GM12878 (cell line): ENCODE results near the gene BEST2. TPM values are rescaled to one million over a fixed set of nuclear protein-coding genes. Genes with fewer than 3 reads are reported as not detected.

ENCODE experiments used
- BCLAF1 ChIP-seq: fragments of 450-650 bp; IDR thresholded peaks from 2 replicates; pipeline ENCODE4 v1.6.1; 2017; ENCODE audit warnings: antibody characterized with exemption, mild to moderate bottlenecking, moderate library complexity
- CBFB ChIP-seq: IDR thresholded peaks from 2 replicates; pipeline ENCODE4 v1.6.1; 2016; ENCODE audit warnings: antibody characterized with exemption, low read depth
- CTCF ChIP-seq, 3 experiments: IDR thresholded peaks in 2 of 3; conservative IDR thresholded peaks in 1 of 3; 2 replicates each; pipeline ENCODE4 v1.5.1; 2011; ENCODE audit warnings: low read depth in 3 of 3, low read length in 3 of 3, mild to moderate bottlenecking in 3 of 3, control low read depth in 2 of 3, moderate library complexity in 2 of 3, inconsistent platforms in 1 of 3, mixed read lengths in 1 of 3; ENCODE audit not compliant: control insufficient read depth in 2 of 3, insufficient read depth in 1 of 3; ENCODE audit errors: extremely low read depth in 1 of 3
- E4F1 ChIP-seq: fragments of 450-650 bp; IDR thresholded peaks from 2 replicates; pipeline ENCODE4 v1.6.1; 2018; ENCODE audit warnings: borderline replicate concordance, mild to moderate bottlenecking; ENCODE audit not compliant: partially characterized antibody
- IKZF2 ChIP-seq, 2 experiments: fragments of 450-650 bp; IDR thresholded peaks; 2 replicates each; pipeline ENCODE4 v1.6.1; 2017; ENCODE audit warnings: mild to moderate bottlenecking in 2 of 2, moderate library complexity in 2 of 2
- MEF2B ChIP-seq: fragments of 450-650 bp; IDR thresholded peaks from 2 replicates; pipeline ENCODE4 v1.6.1; 2018; ENCODE audit warnings: mild to moderate bottlenecking, moderate library complexity; ENCODE audit not compliant: partially characterized antibody, poor library complexity, severe bottlenecking
- NFYB ChIP-seq: IDR thresholded peaks from 2 replicates; pipeline ENCODE4 v1.6.1; 2011; ENCODE audit warnings: low read depth, mild to moderate bottlenecking, low read length, improper control_type of control experiment, moderate library complexity; ENCODE audit not compliant: insufficient read depth
- NR2F1 ChIP-seq: fragments of 450-650 bp; conservative IDR thresholded peaks from 2 replicates; pipeline ENCODE4 v1.6.1; 2017; ENCODE audit warnings: mild to moderate bottlenecking
- POU2F2 ChIP-seq: IDR thresholded peaks from 3 replicates; pipeline ENCODE4 v1.6.1; 2011; ENCODE audit warnings: low read depth, mild to moderate bottlenecking, low read length, borderline replicate concordance
- RUNX3 ChIP-seq: IDR thresholded peaks from 2 replicates; pipeline ENCODE4 v1.6.1; 2012; ENCODE audit warnings: low read length, inconsistent platforms
- SP1 ChIP-seq: IDR thresholded peaks from one replicate; pipeline ENCODE4 v1.6.1; 2011; ENCODE audit warnings: low read depth, low read length
- SREBF2 ChIP-seq: IDR thresholded peaks from 2 replicates; pipeline ENCODE4 v1.6.1; 2012; ENCODE audit warnings: mild to moderate bottlenecking, low read length
- SRF ChIP-seq, 2 experiments: IDR thresholded peaks; 2 replicates each; pipeline ENCODE4 v1.6.1; 2011; ENCODE audit warnings: low read depth in 2 of 2, low read length in 2 of 2, mild to moderate bottlenecking in 1 of 2, moderate library complexity in 1 of 2
- TCF7 ChIP-seq: IDR thresholded peaks from 2 replicates; pipeline ENCODE4 v1.6.1; 2014; ENCODE audit warnings: antibody characterized with exemption, borderline replicate concordance
- YBX1 ChIP-seq: fragments of 450-650 bp; IDR thresholded peaks from 2 replicates; pipeline ENCODE4 v1.6.1; 2016; ENCODE audit warnings: antibody characterized with exemption
- ZNF622 ChIP-seq: fragments of 450-650 bp; IDR thresholded peaks from 2 replicates; pipeline ENCODE4 v1.6.1; 2017; ENCODE audit warnings: mild to moderate bottlenecking, inconsistent platforms
- polyA plus RNA-seq, 11 experiments: library from polyadenylated mRNA; depleted of rRNA in 4 of 11; unstranded in 6 of 11; stranded (reverse) in 5 of 11; fragments of >200 nt; fragmentation: Nextera tagmentation in 4 of 11; fragmentation: Illumina TruSeq in 1 of 11; extraction: Ambion mirVana in 4 of 11; extraction: Trizol in 1 of 11; gene quantifications; 1 replicate in 1 of 11; 2 replicates in 10 of 11; pipeline versions ENCODE4 v1.2.1 to v1.2.3, GENCODE V29; 2011 to 2016; ENCODE audit warnings: inconsistent platforms in 2 of 11, missing spikeins in 2 of 11, low read depth in 1 of 11
- total RNA-seq, 4 experiments: library from RNA; depleted of rRNA in 3 of 4; stranded (reverse); fragments of >200 nt in 3 of 4; fragmentation: Illumina TruSeq in 1 of 4; extraction: Trizol in 1 of 4; gene quantifications; 2 replicates each; pipeline versions ENCODE4 v1.2.1 to v1.2.3, GENCODE V29; 2013 to 2021
- TF ChIP-seq, protein P1 (sequence below): IDR thresholded peaks from 2 replicates; pipeline ENCODE4 v1.6.1; 2012; ENCODE audit warnings: mild to moderate bottlenecking, low read depth, low read length
- TF ChIP-seq, protein P2 (sequence below): IDR thresholded peaks from 2 replicates; pipeline ENCODE4 v1.6.1; 2011; ENCODE audit warnings: low read depth, low read length, improper control_type of control experiment, borderline replicate concordance

Gene BEST2
- total and polyA plus RNA-seq, 10 of the 15 experiments (the other 5 are each of a cell fraction or from before 2014, with no cell fraction given) = not detected

DNA sequence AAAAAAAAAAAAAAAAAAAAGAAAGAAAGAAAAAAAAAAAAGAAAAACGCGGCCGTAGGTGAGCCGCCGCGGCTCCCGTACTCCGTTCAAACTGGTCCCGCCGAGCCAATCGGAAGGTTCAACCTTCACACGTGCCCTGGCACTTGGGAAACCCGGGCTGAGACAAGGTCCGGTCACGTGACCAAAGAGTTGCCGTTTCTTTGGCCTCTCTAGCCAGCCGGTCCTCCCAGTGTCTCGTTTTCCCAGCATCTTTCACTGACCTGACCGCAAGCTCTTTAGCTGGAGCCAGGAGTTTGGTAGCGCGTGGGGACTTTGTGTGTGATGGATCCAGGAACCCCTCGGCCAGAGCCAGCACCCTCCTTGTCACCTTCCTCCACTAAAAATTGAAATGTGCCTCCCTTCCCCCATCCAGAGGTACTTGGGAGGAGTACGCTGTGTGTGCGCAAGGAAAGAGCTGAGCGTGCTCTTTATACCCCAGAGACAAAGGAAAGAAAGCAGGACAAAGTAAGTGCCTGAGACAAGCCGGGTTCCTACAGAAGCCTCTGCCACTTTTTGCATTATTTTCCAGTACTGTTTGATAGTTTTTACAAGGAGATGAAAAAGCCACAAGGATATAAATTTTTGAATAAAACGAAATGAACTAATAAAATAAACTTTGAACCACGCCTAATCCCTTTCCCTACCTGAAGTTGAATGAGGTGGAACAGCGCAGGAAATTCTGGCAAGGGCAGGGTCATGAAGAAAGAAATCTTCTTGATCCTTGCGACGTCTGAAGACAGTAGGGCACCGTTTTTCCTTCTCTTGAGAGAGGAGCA is 28.8 kb upstream of the BEST2 start (continued):
- TF ChIP-seq MEF2B (peak; percentile 77), TCF7 (no peak), SP1 (peak; percentile 66), POU2F2 (peak; percentile 58; the same call in 2 of the 3 replicates), ZNF622 (no peak), E4F1 (peak; percentile 10), SRF (IDR thresholded peaks at IDR 0.05; ENCODE audit: low read depth in 2 of 2, low read length in 2 of 2) (no peak), NFYB (peak; percentile 86), RUNX3 (peak; percentile 96), SREBF2 (no peak), BCLAF1 (no peak), IKZF2 (IDR thresholded peaks at IDR 0.05) (peak; percentile 64 to 67), CBFB (peak; percentile 89), YBX1 (no peak), CTCF (IDR thresholded peaks at IDR 0.05 in 2 of 3, conservative IDR thresholded peaks at IDR 0.05 in 1 of 3; ENCODE audit: control insufficient read depth in 2 of 3, extremely low read depth in 1 of 3, insufficient read depth in 1 of 3, low read depth in 3 of 3, low read length in 3 of 3) (no peak), NR2F1 (peak; percentile 60; the same call in 1 of the 2 replicates)
- TF ChIP-seq, protein P1, sequence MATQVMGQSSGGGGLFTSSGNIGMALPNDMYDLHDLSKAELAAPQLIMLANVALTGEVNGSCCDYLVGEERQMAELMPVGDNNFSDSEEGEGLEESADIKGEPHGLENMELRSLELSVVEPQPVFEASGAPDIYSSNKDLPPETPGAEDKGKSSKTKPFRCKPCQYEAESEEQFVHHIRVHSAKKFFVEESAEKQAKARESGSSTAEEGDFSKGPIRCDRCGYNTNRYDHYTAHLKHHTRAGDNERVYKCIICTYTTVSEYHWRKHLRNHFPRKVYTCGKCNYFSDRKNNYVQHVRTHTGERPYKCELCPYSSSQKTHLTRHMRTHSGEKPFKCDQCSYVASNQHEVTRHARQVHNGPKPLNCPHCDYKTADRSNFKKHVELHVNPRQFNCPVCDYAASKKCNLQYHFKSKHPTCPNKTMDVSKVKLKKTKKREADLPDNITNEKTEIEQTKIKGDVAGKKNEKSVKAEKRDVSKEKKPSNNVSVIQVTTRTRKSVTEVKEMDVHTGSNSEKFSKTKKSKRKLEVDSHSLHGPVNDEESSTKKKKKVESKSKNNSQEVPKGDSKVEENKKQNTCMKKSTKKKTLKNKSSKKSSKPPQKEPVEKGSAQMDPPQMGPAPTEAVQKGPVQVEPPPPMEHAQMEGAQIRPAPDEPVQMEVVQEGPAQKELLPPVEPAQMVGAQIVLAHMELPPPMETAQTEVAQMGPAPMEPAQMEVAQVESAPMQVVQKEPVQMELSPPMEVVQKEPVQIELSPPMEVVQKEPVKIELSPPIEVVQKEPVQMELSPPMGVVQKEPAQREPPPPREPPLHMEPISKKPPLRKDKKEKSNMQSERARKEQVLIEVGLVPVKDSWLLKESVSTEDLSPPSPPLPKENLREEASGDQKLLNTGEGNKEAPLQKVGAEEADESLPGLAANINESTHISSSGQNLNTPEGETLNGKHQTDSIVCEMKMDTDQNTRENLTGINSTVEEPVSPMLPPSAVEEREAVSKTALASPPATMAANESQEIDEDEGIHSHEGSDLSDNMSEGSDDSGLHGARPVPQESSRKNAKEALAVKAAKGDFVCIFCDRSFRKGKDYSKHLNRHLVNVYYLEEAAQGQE = no peak
- TF ChIP-seq, protein P2, sequence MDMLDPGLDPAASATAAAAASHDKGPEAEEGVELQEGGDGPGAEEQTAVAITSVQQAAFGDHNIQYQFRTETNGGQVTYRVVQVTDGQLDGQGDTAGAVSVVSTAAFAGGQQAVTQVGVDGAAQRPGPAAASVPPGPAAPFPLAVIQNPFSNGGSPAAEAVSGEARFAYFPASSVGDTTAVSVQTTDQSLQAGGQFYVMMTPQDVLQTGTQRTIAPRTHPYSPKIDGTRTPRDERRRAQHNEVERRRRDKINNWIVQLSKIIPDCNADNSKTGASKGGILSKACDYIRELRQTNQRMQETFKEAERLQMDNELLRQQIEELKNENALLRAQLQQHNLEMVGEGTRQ = peak; percentile 99
